ENCODE data around the gene CAPN13. TPM values are rescaled to one million over a fixed set of nuclear protein-coding genes. Genes with fewer than 3 reads are reported as not detected.

Gene CAPN13
- total and polyA plus RNA-seq, 7 experiments from 2014 or later, result not detected

DNA sequence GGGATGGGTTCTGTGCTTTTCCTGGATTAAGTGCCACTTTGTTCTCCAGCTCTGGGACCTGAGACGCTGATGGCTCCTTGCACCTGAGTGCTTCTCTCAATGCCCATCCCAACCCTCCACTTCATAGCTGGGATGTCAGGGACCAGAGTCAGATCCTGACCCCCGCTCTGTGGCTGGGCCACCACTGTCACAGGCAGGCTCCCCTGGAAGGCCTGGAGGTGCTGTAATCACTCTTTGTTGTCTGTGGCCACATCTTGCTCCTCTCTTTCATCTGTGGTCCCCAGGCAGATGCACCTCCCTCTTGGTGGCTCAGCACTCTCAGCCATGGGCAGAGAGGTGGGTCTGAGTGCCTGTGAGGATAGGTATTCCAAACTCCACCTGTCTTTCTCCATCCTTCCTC is 62.4 kb downstream of the CAPN13 start:
- Mint-ChIP-seq H3K4me3 (no peak overlapping the region), H3K9me3 (peaks cover 0 to 2% (median 0%) of the 10 kb centered on the region in 11 donors), H3K4me1 (no peaks in the 10 kb centered on the region), H3K27me3 (peaks cover 0 to 12% (median 2%) of the 10 kb centered on the region in 5 donors), H3K36me3 (no peaks in the 10 kb centered on the region), H3K27ac (no peak overlapping the region)
- ATAC-seq, result no peak
- POLR2A ChIA-PET, result no interaction called here
- Histone ChIP-seq H3K9me3 (ENCODE audit: control insufficient read depth in 2 of 3, low read length in 3 of 3) (no peaks in the 10 kb centered on the region), H3K27me3 (ENCODE audit: control insufficient read depth in 2 of 2, insufficient read depth in 2 of 2, low read length in 2 of 2) (no peaks in the 10 kb centered on the region), H3K36me3 (ENCODE audit: control insufficient read depth in 2 of 3, insufficient read depth in 3 of 3, low read length in 3 of 3) (no peaks in the 10 kb centered on the region), H3K4me1 (ENCODE audit: control insufficient read depth in 2 of 2, insufficient read depth in 2 of 2, low read length in 2 of 2) (no peaks in the 10 kb centered on the region), H3K27ac (ENCODE audit: low read depth, low read length) (no peak overlapping the region), H3K4me3 (ENCODE audit: low read length) (no peak overlapping the region)
- intact Hi-C loops (cut with micrococcal nuclease), result no loop called here
- CTCF ChIA-PET, result no interaction called here
- no peak for DNase-seq

DNA sequence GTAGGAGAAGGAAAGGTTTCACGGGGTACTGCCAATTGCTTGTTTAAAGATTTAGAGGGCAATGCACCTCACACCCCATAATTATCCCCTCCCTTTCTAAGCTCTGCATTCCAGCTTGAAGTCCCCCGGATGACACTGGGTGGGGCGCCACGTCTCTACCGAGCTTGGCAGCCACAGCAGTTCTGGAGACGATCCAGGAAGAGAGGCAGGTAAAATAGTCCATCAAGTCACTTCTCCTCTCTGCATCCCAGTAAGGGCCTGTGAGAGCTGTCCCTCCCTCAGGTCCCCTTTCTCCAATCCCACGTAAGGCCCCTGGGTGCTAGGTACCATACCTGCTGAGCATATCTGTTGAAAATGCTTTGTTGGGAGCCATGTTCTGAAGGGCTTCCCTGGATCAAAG is 65.7 kb downstream of the CAPN13 start:
- intact Hi-C loops (cut with micrococcal nuclease), result no loop called here
- CTCF ChIA-PET, result no interaction called here
- ATAC-seq, result no peak

GRCh38 chr2:30738141-30738911 is 68.9 kb downstream of the CAPN13 start:
- no peaks in the 10 kb centered on the region for H3K9me3 ChIP-seq (ENCODE audit: control insufficient read depth in 2 of 3, low read length in 3 of 3)
- Mint-ChIP-seq H3K36me3 (no peaks in the 10 kb centered on the region), H3K27ac (no peak overlapping the region), H3K4me3 (no peak overlapping the region), H3K4me1 (no peaks in the 10 kb centered on the region), H3K27me3 (peaks cover 0 to 12% (median 3%) of the 10 kb centered on the region in 5 donors), H3K9me3 (no peaks in the 10 kb centered on the region)
- ChIA-PET POLR2A (interaction anchor here (0.6 kb wide), 1 partner anchor 573 kb away, joined by 4 read pairs; no protein-coding TSS in a partner anchor), CTCF (no interaction called here)
- intact Hi-C loops (cut with micrococcal nuclease), result no loop called here
- DNase-seq (no peak), ATAC-seq (no peak)
- no peaks in the 10 kb centered on the region for H3K36me3 ChIP-seq (ENCODE audit: control insufficient read depth in 2 of 3, insufficient read depth in 3 of 3, low read length in 3 of 3)
- no peak overlapping the region for H3K4me3 ChIP-seq (ENCODE audit: low read length)
- H3K27ac ChIP-seq (ENCODE audit: low read depth, low read length), result no peak overlapping the region
- H3K27me3 ChIP-seq (ENCODE audit: control insufficient read depth in 2 of 2, insufficient read depth in 2 of 2, low read length in 2 of 2), result no peaks in the 10 kb centered on the region
- no peaks in the 10 kb centered on the region for H3K4me1 ChIP-seq (ENCODE audit: control insufficient read depth in 2 of 2, insufficient read depth in 2 of 2, low read length in 2 of 2)

More for the DNA sequence above, 65.7 kb downstream of the CAPN13 start:
- Mint-ChIP-seq H3K27me3 (peaks cover 0 to 14% (median 3%) of the 10 kb centered on the region in 5 donors), H3K4me3 (no peak overlapping the region), H3K4me1 (no peaks in the 10 kb centered on the region), H3K36me3 (no peaks in the 10 kb centered on the region), H3K27ac (no peak overlapping the region), H3K9me3 (no peaks in the 10 kb centered on the region)
- no peak for DNase-seq
- no peak overlapping the region for H3K27ac ChIP-seq (ENCODE audit: low read depth, low read length)
- no peak overlapping the region for H3K4me3 ChIP-seq (ENCODE audit: low read length)
- H3K36me3 ChIP-seq (ENCODE audit: control insufficient read depth in 2 of 3, insufficient read depth in 3 of 3, low read length in 3 of 3), result no peaks in the 10 kb centered on the region
- POLR2A ChIA-PET, result no interaction called here
- no peaks in the 10 kb centered on the region for H3K9me3 ChIP-seq (ENCODE audit: control insufficient read depth in 2 of 3, low read length in 3 of 3)
- no peaks in the 10 kb centered on the region for H3K27me3 ChIP-seq (ENCODE audit: control insufficient read depth in 2 of 2, insufficient read depth in 2 of 2, low read length in 2 of 2)
- H3K4me1 ChIP-seq (ENCODE audit: control insufficient read depth in 2 of 2, insufficient read depth in 2 of 2, low read length in 2 of 2), result no peaks in the 10 kb centered on the region

GRCh38 chr2:30737326-30737610 is 70.0 kb downstream of the CAPN13 start:
- no peak overlapping the region for H3K4me3 ChIP-seq (ENCODE audit: low read length)
- DNase-seq, result no peak
- no peak overlapping the region for H3K4me3 Mint-ChIP-seq
- no peak for ATAC-seq
- CTCF ChIA-PET, result no interaction called here
- no peaks in the 10 kb centered on the region for H3K4me1 ChIP-seq (ENCODE audit: control insufficient read depth in 2 of 2, insufficient read depth in 2 of 2, low read length in 2 of 2)
- peaks cover 0 to 12% (median 3%) of the 10 kb centered on the region in 5 donors for H3K27me3 Mint-ChIP-seq
- no peaks in the 10 kb centered on the region for H3K4me1 Mint-ChIP-seq
- POLR2A ChIA-PET, result no interaction called here
- intact Hi-C loops (cut with micrococcal nuclease), result no loop called here
- no peaks in the 10 kb centered on the region for H3K36me3 Mint-ChIP-seq
- H3K9me3 ChIP-seq (ENCODE audit: control insufficient read depth in 2 of 3, low read length in 3 of 3), result no peaks in the 10 kb centered on the region
- no peak overlapping the region for H3K27ac Mint-ChIP-seq
- H3K27ac ChIP-seq (ENCODE audit: low read depth, low read length), result no peak overlapping the region
- no peaks in the 10 kb centered on the region for H3K36me3 ChIP-seq (ENCODE audit: control insufficient read depth in 2 of 3, insufficient read depth in 3 of 3, low read length in 3 of 3)
- no peaks in the 10 kb centered on the region for H3K9me3 Mint-ChIP-seq
- no peaks in the 10 kb centered on the region for H3K27me3 ChIP-seq (ENCODE audit: control insufficient read depth in 2 of 2, insufficient read depth in 2 of 2, low read length in 2 of 2)

GRCh38 chr2:30736461-30737325 is 70.6 kb downstream of the CAPN13 start:
- Histone ChIP-seq H3K9me3 (ENCODE audit: control insufficient read depth in 2 of 3, low read length in 3 of 3) (no peaks in the 10 kb centered on the region), H3K4me1 (ENCODE audit: control insufficient read depth in 2 of 2, insufficient read depth in 2 of 2, low read length in 2 of 2) (no peaks in the 10 kb centered on the region), H3K27ac (ENCODE audit: low read depth, low read length) (no peak overlapping the region), H3K36me3 (ENCODE audit: control insufficient read depth in 2 of 3, insufficient read depth in 3 of 3, low read length in 3 of 3) (no peaks in the 10 kb centered on the region), H3K27me3 (ENCODE audit: control insufficient read depth in 2 of 2, insufficient read depth in 2 of 2, low read length in 2 of 2) (peaks cover 0 to 2% of the 10 kb centered on the region in 2 donors), H3K4me3 (ENCODE audit: low read length) (no peak overlapping the region)
- POLR2A ChIA-PET, result no interaction called here
- H3K4me1 Mint-ChIP-seq, result no peaks in the 10 kb centered on the region
- ATAC-seq, result no peak
- H3K4me3 Mint-ChIP-seq, result no peak overlapping the region
- DNase-seq, result no peak
- no peaks in the 10 kb centered on the region for H3K9me3 Mint-ChIP-seq
- CTCF ChIA-PET, result no interaction called here
- peaks cover 0 to 12% (median 3%) of the 10 kb centered on the region in 5 donors for H3K27me3 Mint-ChIP-seq
- no peak overlapping the region for H3K27ac Mint-ChIP-seq
- H3K36me3 Mint-ChIP-seq, result no peaks in the 10 kb centered on the region
- intact Hi-C loops (cut with micrococcal nuclease), result no loop called here

DNA sequence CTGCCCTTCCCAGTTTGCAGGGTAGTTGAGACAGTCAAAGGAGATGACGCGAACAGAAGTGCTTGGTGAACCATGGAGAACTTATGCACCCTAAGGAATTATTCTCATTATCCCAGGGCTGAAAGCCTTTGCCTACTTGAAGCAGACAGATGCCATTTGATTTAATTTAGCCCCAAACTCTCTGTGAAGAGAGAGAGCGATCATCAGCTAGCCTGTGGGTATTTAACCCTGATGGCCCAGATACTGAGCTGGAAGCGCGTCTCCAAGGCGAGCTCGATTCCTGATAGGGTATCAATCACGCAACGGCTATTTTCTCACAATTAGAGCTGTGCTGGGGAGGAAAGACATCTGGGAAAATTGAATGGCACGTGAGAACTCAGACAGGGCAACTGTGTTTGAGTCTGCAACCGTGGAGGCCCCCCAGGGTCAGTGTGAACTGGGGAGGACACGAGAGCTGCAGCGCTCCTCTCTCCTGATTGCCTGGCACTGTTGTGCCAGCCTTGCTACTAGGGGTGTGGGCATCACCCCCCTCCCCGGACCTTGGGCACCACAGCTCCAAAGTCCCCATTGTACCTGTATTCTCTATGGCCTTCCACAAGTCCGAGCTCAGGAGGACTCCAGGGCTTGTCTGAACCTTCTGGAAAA is 73.2 kb downstream of the CAPN13 start:
- Histone ChIP-seq H3K4me3 (ENCODE audit: low read length) (no peak overlapping the region), H3K4me1 (ENCODE audit: control insufficient read depth in 2 of 2, insufficient read depth in 2 of 2, low read length in 2 of 2) (no peaks in the 10 kb centered on the region), H3K36me3 (ENCODE audit: control insufficient read depth in 2 of 3, insufficient read depth in 3 of 3, low read length in 3 of 3) (no peaks in the 10 kb centered on the region), H3K27me3 (ENCODE audit: control insufficient read depth in 2 of 2, insufficient read depth in 2 of 2, low read length in 2 of 2) (peaks cover 0 to 2% of the 10 kb centered on the region in 2 donors), H3K27ac (ENCODE audit: low read depth, low read length) (no peak overlapping the region), H3K9me3 (ENCODE audit: control insufficient read depth in 2 of 3, low read length in 3 of 3) (no peaks in the 10 kb centered on the region)
- POLR2A ChIA-PET, result no interaction called here
- H3K4me1 Mint-ChIP-seq, result no peaks in the 10 kb centered on the region
- ATAC-seq, result no peak
- no peaks in the 10 kb centered on the region for H3K36me3 Mint-ChIP-seq
- no peak overlapping the region for H3K4me3 Mint-ChIP-seq
- intact Hi-C loops (cut with micrococcal nuclease), result no loop called here
- H3K27me3 Mint-ChIP-seq, result peaks cover 0 to 12% (median 3%) of the 10 kb centered on the region in 5 donors
- H3K27ac Mint-ChIP-seq, result no peak overlapping the region
- H3K9me3 Mint-ChIP-seq, result no peaks in the 10 kb centered on the region
- DNase-seq, result no peak
- CTCF ChIA-PET, result interaction anchor here (0.8 kb wide), 1 partner anchor 569 kb away, joined by 8 read pairs; no protein-coding TSS in a partner anchor

All from naive thymus-derived CD4-positive, alpha-beta T cell (primary cell).